SK-N-SH treated with all-trans-retinoic acid at 6 μM for 48 hours (cell line): ENCODE results near the gene HEATR5B.

ENCODE experiments used
- ATAC-seq: fragments of 200-7000 bp; cut with Tn5 transposase; 3 replicates; pipeline ENCODE4 v1.9.1; 2020; ENCODE audit warnings: mild to moderate bottlenecking, moderate library complexity
- ARNTL ChIP-seq: fragments of 450-650 bp; formaldehyde crosslinking; IDR thresholded peaks from 2 replicates; pipeline ENCODE4 v1.5.0; 2020; ENCODE audit warnings: low read depth, mild to moderate bottlenecking, moderate library complexity, borderline replicate concordance
- BACH2 ChIP-seq: fragments of 250-450 bp; sonication (Bioruptor Pico); IDR thresholded peaks from 2 replicates; pipeline ENCODE4 v1.9.0; 2021; ENCODE audit warnings: mild to moderate bottlenecking, borderline replicate concordance
- CSDC2 ChIP-seq: fragments of 250-450 bp; sonication (Bioruptor Pico); IDR thresholded peaks from 2 replicates; pipeline ENCODE4 v1.5.0; 2020; ENCODE audit warnings: mild to moderate bottlenecking, moderate library complexity
- ESRRG ChIP-seq: fragments of 250-450 bp; sonication (Bioruptor Pico); IDR thresholded peaks from 2 replicates; pipeline ENCODE4 v1.6.1; 2021; ENCODE audit warnings: mild to moderate bottlenecking
- GLIS3 ChIP-seq: fragments of 250-450 bp; sonication (Bioruptor Pico); IDR thresholded peaks from 2 replicates; pipeline ENCODE4 v1.5.0; 2020; ENCODE audit warnings: mild to moderate bottlenecking, moderate library complexity
- ISL1 ChIP-seq: fragments of 250-450 bp; sonication (Bioruptor Pico); IDR thresholded peaks from 2 replicates; pipeline ENCODE4 v2.1.2; 2022; ENCODE audit warnings: mild to moderate bottlenecking, moderate library complexity
- RARB ChIP-seq: fragments of 250-450 bp; sonication (Bioruptor Pico); IDR thresholded peaks from 2 replicates; pipeline ENCODE4 v1.8.0; 2021; ENCODE audit warnings: mild to moderate bottlenecking, moderate library complexity
- SNAI2 ChIP-seq: fragments of 250-450 bp; sonication (Bioruptor Pico); IDR thresholded peaks from 2 replicates; pipeline ENCODE4 v1.5.0; 2020; ENCODE audit warnings: mild to moderate bottlenecking, moderate library complexity
- TCF4 ChIP-seq: fragments of 250-450 bp; sonication (Bioruptor Pico); IDR thresholded peaks from 2 replicates; pipeline ENCODE4 v1.8.0; 2021; ENCODE audit warnings: mild to moderate bottlenecking, moderate library complexity, borderline replicate concordance
- TSHZ2 ChIP-seq: fragments of 250-450 bp; sonication (Bioruptor Pico); IDR thresholded peaks from 2 replicates; pipeline ENCODE4 v1.5.0; 2020; ENCODE audit warnings: mild to moderate bottlenecking, moderate library complexity
- ZFP3 ChIP-seq: fragments of 250-450 bp; sonication (Bioruptor Pico); IDR thresholded peaks from 2 replicates; pipeline ENCODE4 v1.5.0; 2020; ENCODE audit warnings: mild to moderate bottlenecking, moderate library complexity
- ZNF565 ChIP-seq: fragments of 450-650 bp; formaldehyde crosslinking; conservative IDR thresholded peaks from 2 replicates; pipeline ENCODE4 v1.5.0; 2020; ENCODE audit warnings: low read depth, mild to moderate bottlenecking, moderate library complexity
- ZNF70 ChIP-seq: fragments of 450-650 bp; formaldehyde crosslinking; IDR thresholded peaks from 2 replicates; pipeline ENCODE4 v1.5.0; 2020; ENCODE audit warnings: mild to moderate bottlenecking, moderate library complexity
- TF ChIP-seq, protein P1 (sequence below): fragments of 250-450 bp; sonication (Bioruptor Pico); IDR thresholded peaks from 2 replicates; pipeline ENCODE4 v1.5.1; 2020; ENCODE audit warnings: low read depth, mild to moderate bottlenecking, moderate library complexity
- TF ChIP-seq, protein P2 (sequence below): fragments of 250-450 bp; sonication (Bioruptor Pico); IDR thresholded peaks from 2 replicates; pipeline ENCODE4 v1.8.0; 2021; ENCODE audit warnings: low read depth, mild to moderate bottlenecking, moderate library complexity, borderline replicate concordance
- TF ChIP-seq, protein P3 (sequence below): fragments of 250-450 bp; sonication (Bioruptor Pico); IDR thresholded peaks from 2 replicates; pipeline ENCODE4 v1.8.0; 2020; ENCODE audit warnings: mild to moderate bottlenecking, moderate library complexity, borderline replicate concordance

The HEATR5B gene

DNA sequence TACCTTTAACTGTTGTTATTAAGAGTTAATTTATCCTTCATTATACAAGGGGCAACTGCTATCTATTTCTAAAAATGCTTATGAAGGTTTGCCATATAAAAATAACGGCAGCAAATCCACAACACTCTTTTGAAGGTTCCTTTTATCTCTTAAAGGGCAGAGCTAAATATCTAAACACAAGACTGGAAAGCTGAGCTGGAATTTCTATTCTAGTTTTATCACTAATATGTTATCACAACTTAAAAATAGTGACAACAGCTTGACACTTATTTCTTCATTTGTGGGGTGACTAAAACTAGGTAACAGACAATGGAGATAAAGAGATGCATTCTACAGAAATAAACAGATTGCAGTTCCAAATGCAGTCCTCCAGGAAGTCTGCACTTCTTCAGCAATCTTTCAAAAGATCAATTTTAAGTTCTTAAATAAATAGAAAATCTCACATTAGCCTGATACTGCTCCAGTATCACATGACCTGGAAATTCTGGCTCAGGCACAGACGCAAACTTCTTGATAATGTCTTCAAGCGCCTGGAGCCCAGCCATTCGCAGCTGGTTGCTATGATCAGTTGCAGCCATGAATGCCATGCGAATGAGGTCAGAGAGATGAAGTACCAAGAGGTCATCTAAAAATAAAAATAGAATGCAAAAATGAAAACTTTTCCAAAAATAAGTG, 63.8 kb downstream of the HEATR5B start:
- TF ChIP-seq ISL1 (CRISPR knock-in tag) (peak; percentile 93), ZFP3 (no peak), SNAI2 (CRISPR knock-in tag) (0 out of 2 replicates have a peak, but pooled peaks have one; percentile 36), TCF4 (CRISPR knock-in tag) (peak; percentile 67)
- TF ChIP-seq, protein P1, sequence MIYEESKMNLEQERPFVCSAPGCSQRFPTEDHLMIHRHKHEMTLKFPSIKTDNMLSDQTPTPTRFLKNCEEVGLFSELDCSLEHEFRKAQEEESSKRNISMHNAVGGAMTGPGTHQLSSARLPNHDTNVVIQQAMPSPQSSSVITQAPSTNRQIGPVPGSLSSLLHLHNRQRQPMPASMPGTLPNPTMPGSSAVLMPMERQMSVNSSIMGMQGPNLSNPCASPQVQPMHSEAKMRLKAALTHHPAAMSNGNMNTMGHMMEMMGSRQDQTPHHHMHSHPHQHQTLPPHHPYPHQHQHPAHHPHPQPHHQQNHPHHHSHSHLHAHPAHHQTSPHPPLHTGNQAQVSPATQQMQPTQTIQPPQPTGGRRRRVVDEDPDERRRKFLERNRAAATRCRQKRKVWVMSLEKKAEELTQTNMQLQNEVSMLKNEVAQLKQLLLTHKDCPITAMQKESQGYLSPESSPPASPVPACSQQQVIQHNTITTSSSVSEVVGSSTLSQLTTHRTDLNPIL, result peak; percentile 95
- TF ChIP-seq, protein P2, sequence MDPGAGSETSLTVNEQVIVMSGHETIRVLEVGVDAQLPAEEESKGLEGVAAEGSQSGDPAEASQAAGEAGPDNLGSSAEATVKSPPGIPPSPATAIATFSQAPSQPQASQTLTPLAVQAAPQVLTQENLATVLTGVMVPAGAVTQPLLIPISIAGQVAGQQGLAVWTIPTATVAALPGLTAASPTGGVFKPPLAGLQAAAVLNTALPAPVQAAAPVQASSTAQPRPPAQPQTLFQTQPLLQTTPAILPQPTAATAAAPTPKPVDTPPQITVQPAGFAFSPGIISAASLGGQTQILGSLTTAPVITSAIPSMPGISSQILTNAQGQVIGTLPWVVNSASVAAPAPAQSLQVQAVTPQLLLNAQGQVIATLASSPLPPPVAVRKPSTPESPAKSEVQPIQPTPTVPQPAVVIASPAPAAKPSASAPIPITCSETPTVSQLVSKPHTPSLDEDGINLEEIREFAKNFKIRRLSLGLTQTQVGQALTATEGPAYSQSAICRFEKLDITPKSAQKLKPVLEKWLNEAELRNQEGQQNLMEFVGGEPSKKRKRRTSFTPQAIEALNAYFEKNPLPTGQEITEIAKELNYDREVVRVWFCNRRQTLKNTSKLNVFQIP, result peak; percentile 52; the same call in 1 of the 2 replicates
- TF ChIP-seq, all 23 proteins: peak for 5
- ATAC-seq, result peak; percentile 97

DNA sequence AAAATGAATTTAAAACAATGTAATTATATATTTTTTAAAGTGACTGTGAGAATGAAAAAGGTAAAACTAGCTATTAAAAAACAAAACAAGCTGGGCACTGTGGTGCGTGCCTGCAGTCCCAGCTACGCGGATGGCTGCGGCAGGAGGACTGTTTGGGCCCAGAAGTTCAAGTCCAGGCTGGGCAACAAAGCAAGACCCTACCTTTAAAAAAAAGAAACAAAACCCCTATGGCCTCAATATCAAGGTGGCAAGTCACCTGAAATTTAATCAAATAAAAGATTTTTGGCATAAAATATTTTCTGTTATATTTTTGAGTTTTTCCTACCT, 70.9 kb downstream of the HEATR5B start:
- no peak for TF ChIP-seq RARB (CRISPR knock-in tag)
- TF ChIP-seq ZNF70, result no peak
- TF ChIP-seq CSDC2 (CRISPR knock-in tag), result no peak
- TF ChIP-seq SNAI2 (CRISPR knock-in tag), result no peak
- TF ChIP-seq, protein P1, result no peak
- no peak for TF ChIP-seq ESRRG (CRISPR knock-in tag)
- ATAC-seq, result no peak

- TF ChIP-seq RARB (CRISPR knock-in tag) (no peak), TSHZ2 (CRISPR knock-in tag) (no peak), ARNTL (no peak), ZNF70 (no peak), ZNF565 (CRISPR knock-in tag) (no peak), CSDC2 (CRISPR knock-in tag) (no peak), ISL1 (CRISPR knock-in tag) (no peak), BACH2 (CRISPR knock-in tag) (no peak), TCF4 (CRISPR knock-in tag) (no peak), GLIS3 (CRISPR knock-in tag) (no peak)
- TF ChIP-seq, protein P3, sequence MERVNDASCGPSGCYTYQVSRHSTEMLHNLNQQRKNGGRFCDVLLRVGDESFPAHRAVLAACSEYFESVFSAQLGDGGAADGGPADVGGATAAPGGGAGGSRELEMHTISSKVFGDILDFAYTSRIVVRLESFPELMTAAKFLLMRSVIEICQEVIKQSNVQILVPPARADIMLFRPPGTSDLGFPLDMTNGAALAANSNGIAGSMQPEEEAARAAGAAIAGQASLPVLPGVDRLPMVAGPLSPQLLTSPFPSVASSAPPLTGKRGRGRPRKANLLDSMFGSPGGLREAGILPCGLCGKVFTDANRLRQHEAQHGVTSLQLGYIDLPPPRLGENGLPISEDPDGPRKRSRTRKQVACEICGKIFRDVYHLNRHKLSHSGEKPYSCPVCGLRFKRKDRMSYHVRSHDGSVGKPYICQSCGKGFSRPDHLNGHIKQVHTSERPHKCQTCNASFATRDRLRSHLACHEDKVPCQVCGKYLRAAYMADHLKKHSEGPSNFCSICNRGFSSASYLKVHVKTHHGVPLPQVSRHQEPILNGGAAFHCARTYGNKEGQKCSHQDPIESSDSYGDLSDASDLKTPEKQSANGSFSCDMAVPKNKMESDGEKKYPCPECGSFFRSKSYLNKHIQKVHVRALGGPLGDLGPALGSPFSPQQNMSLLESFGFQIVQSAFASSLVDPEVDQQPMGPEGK (CRISPR knock-in tag), result no peak
- TF ChIP-seq, protein P1, result no peak
- ATAC-seq, result no peak
These were observed 73.0 kb downstream of the HEATR5B start for GRCh38 chr2:37011130-37011529.
